A549 (cell line): ENCODE measurements around the gene GARNL3. TPM values are rescaled to one million over a fixed set of nuclear protein-coding genes. Genes with fewer than 3 reads are reported as not detected.

Experiments
- ATAC-seq, 2 experiments: fragments of 200-7000 bp in 1 of 2; fragments of >200 bp in 1 of 2; cut with Nextera tagmentation in 1 of 2; cut with Tn5 transposase in 1 of 2; 3 replicates each; pipeline versions ENCODE4 v1.8.0 to v1.9.1; 2018 to 2020; ENCODE audit warnings: mild to moderate bottlenecking in 1 of 2, moderate library complexity in 1 of 2
- CTCF ChIA-PET: fragments of 300-600 bp; sonication (Branson Sonifier 250); formaldehyde crosslinking; extraction: SDS; loops from one replicate; lab custom pipeline; 2021; ENCODE audit warnings: antibody characterized with exemption, inconsistent platforms; lab: Yijun Ruan, JAX
- POLR2A ChIA-PET: fragments of 350-600 bp; formaldehyde crosslinking; extraction: SDS; loops from one replicate; lab custom pipeline; 2021; ENCODE audit warnings: antibody characterized with exemption, inconsistent platforms; lab: Yijun Ruan, JAX
- DNase-seq, 2 experiments: peaks; one replicate each; pipeline versions ENCODE4 v3.0.0 to v3.0.0-alpha.2; 2011 to 2016; ENCODE audit warnings: low read depth in 1 of 2, low spot score in 1 of 2
- FAIRE-seq: peaks from 2 replicates; lab custom pipeline; 2011; peaks lifted over from hg19 to GRCh38; lab: Jason Lieb, UNC
- H3K27ac ChIP-seq, 2 experiments: fragments of >200 bp; sonication (Bioruptor Twin); formaldehyde crosslinking; 3 replicates each; pipeline ENCODE4 v1.5.1; 2016 to 2017
- H3K4me1 ChIP-seq: fragments of >200 bp; sonication (Bioruptor Twin); formaldehyde crosslinking; 3 replicates; pipeline ENCODE4 v1.6.1; 2016
- H3K4me2 ChIP-seq: fragments of >200 bp; sonication (Bioruptor Twin); formaldehyde crosslinking; 3 replicates; pipeline ENCODE4 v1.6.1; 2016
- H3K4me3 ChIP-seq: fragments of >200 bp; sonication (Bioruptor Twin); formaldehyde crosslinking; 3 replicates; pipeline ENCODE4 v1.5.1; 2016
- H3K9me3 ChIP-seq: fragments of >200 bp; sonication (Bioruptor Twin); formaldehyde crosslinking; 3 replicates; pipeline ENCODE4 v1.6.1; 2016
- ATOH8 ChIP-seq: fragments of 250-450 bp; sonication (Bioruptor Pico); IDR thresholded peaks from 2 replicates; pipeline ENCODE4 v1.5.0; 2020; ENCODE audit warnings: low read depth, mild to moderate bottlenecking, moderate library complexity
- CBX2 ChIP-seq: fragments of 200-600 bp; sonication (generic); IDR thresholded peaks from 2 replicates; pipeline ENCODE4 v1.6.1; 2016; ENCODE audit warnings: low read depth, mild to moderate bottlenecking, borderline replicate concordance
- CBX8 ChIP-seq: fragments of 200-600 bp; sonication (generic); IDR thresholded peaks from 2 replicates; pipeline ENCODE4 v1.6.1; 2016
- CHD4 ChIP-seq: fragments of 200-600 bp; sonication (generic); IDR thresholded peaks from 2 replicates; pipeline ENCODE4 v1.6.1; 2016; ENCODE audit warnings: antibody characterized with exemption, mild to moderate bottlenecking, borderline replicate concordance
- EHF ChIP-seq: fragments of 250-450 bp; sonication (Bioruptor Pico); IDR thresholded peaks from 2 replicates; pipeline ENCODE4 v1.5.0; 2020; ENCODE audit warnings: mild to moderate bottlenecking
- ESRRA ChIP-seq: fragments of 150-350 bp; IDR thresholded peaks from 2 replicates; pipeline ENCODE4 v1.6.1; 2014; ENCODE audit warnings: mild to moderate bottlenecking, low read length, borderline replicate concordance
- FOSL2 ChIP-seq, 2 experiments: fragments of 450-650 bp in 1 of 2; fragments of >200 bp in 1 of 2; sonication (Bioruptor Twin) in 1 of 2; formaldehyde crosslinking; IDR thresholded peaks; 2 replicates each; pipeline versions ENCODE4 v1.5.0 to v1.6.1; 2016 to 2020; ENCODE audit warnings: mild to moderate bottlenecking in 1 of 2, moderate library complexity in 1 of 2
- FOXS1 ChIP-seq: fragments of 250-450 bp; sonication (Bioruptor Pico); IDR thresholded peaks from 2 replicates; pipeline ENCODE4 v1.5.0; 2020; ENCODE audit warnings: mild to moderate bottlenecking, moderate library complexity
- GATA3 ChIP-seq: IDR thresholded peaks from 2 replicates; pipeline ENCODE4 v1.6.1; 2012; ENCODE audit warnings: borderline replicate concordance
- HDAC2 ChIP-seq: fragments of 200-600 bp; sonication (generic); IDR thresholded peaks from 2 replicates; pipeline ENCODE4 v1.6.1; 2016
- HOXA7 ChIP-seq: fragments of 250-450 bp; sonication (Bioruptor Pico); IDR thresholded peaks from 2 replicates; pipeline ENCODE4 v1.5.0; 2020; ENCODE audit warnings: mild to moderate bottlenecking, moderate library complexity
- JUN ChIP-seq, 2 experiments: fragments of >200 bp; sonication (Bioruptor Twin); formaldehyde crosslinking; IDR thresholded peaks; 2 replicates in 1 of 2; 3 replicates in 1 of 2; pipeline ENCODE4 v1.6.1; 2016 to 2017
- JUNB ChIP-seq: fragments of >200 bp; sonication (Bioruptor Twin); formaldehyde crosslinking; IDR thresholded peaks from 2 replicates; pipeline ENCODE4 v1.6.1; 2016
- KDM1A ChIP-seq: fragments of 200-600 bp; sonication (generic); IDR thresholded peaks from 2 replicates; pipeline ENCODE4 v1.6.1; 2016; ENCODE audit warnings: low read depth, mild to moderate bottlenecking
- MYC ChIP-seq: IDR thresholded peaks from 2 replicates; pipeline ENCODE4 v1.6.1; 2012; ENCODE audit warnings: mild to moderate bottlenecking, inconsistent platforms, low read length, improper control_type of control experiment, borderline replicate concordance
- POLR2A ChIP-seq: IDR thresholded peaks from 2 replicates; pipeline ENCODE4 v1.6.1; 2012; ENCODE audit warnings: mild to moderate bottlenecking, low read length
- POLR2AphosphoS2 ChIP-seq: conservative IDR thresholded peaks from 2 replicates; pipeline ENCODE4 v1.6.1; 2012; ENCODE audit warnings: low read length, improper control_type of control experiment, inconsistent platforms
- RAD21 ChIP-seq, 2 experiments: fragments of >200 bp in 1 of 2; sonication (Bioruptor Twin) in 1 of 2; formaldehyde crosslinking in 1 of 2; IDR thresholded peaks in 1 of 2; conservative IDR thresholded peaks in 1 of 2; 2 replicates in 1 of 2; 3 replicates in 1 of 2; pipeline ENCODE4 v1.6.1; 2012 to 2018; ENCODE audit warnings: inconsistent platforms in 1 of 2
- RCOR1 ChIP-seq: fragments of 150-350 bp; IDR thresholded peaks from 2 replicates; pipeline ENCODE4 v1.6.1; 2014; ENCODE audit warnings: antibody characterized with exemption, low read length, low read depth
- SREBF2 ChIP-seq: fragments of 450-650 bp; IDR thresholded peaks from 2 replicates; pipeline ENCODE4 v1.6.1; 2014; ENCODE audit warnings: mild to moderate bottlenecking, moderate library complexity
- TFCP2L1 ChIP-seq: fragments of 250-450 bp; sonication (Bioruptor Pico); IDR thresholded peaks from 2 replicates; pipeline ENCODE4 v1.5.0; 2021; ENCODE audit warnings: mild to moderate bottlenecking
- ZFP36 ChIP-seq: fragments of 450-650 bp; IDR thresholded peaks from 2 replicates; pipeline ENCODE4 v1.6.1; 2014; ENCODE audit warnings: borderline replicate concordance; ENCODE audit not compliant: partially characterized antibody
- ZSCAN20 ChIP-seq: fragments of 250-450 bp; sonication (Bioruptor Pico); IDR thresholded peaks from 2 replicates; pipeline ENCODE4 v1.8.0; 2022; ENCODE audit warnings: mild to moderate bottlenecking, moderate library complexity
- WGBS: methylation state at CpG from one replicate; pipeline ENCODE4 v1.1.6; 2017; ENCODE audit errors: missing lambda C conversion rate; 5-methylcytosine and 5-hydroxymethylcytosine counted together
- polyA plus RNA-seq, 4 experiments: library from polyadenylated mRNA; depleted of rRNA in 3 of 4; stranded (reverse); fragments of >200 nt; fragmentation: RNase III in 1 of 4; extraction: RNeasy Plus Mini Kit Qiagen cat#74134 plus additional on column Dnase treatment in 1 of 4; gene quantifications; 2 replicates in 3 of 4; 3 replicates in 1 of 4; pipeline ENCODE4 v1.2.3, GENCODE V29; 2011 to 2017
- TF ChIP-seq, protein P1 (sequence below): IDR thresholded peaks from 2 replicates; pipeline ENCODE4 v1.6.1; 2012
- TF ChIP-seq, protein P2 (sequence below): fragments of 150-350 bp; IDR thresholded peaks from 2 replicates; pipeline ENCODE4 v1.6.1; 2014; ENCODE audit warnings: low read depth, mild to moderate bottlenecking, low read length

The GARNL3 gene
- polyA plus RNA-seq, 2 of the 4 experiments (the other 2 are of a cell fraction), result 2.9 to 5.1 TPM

DNA sequence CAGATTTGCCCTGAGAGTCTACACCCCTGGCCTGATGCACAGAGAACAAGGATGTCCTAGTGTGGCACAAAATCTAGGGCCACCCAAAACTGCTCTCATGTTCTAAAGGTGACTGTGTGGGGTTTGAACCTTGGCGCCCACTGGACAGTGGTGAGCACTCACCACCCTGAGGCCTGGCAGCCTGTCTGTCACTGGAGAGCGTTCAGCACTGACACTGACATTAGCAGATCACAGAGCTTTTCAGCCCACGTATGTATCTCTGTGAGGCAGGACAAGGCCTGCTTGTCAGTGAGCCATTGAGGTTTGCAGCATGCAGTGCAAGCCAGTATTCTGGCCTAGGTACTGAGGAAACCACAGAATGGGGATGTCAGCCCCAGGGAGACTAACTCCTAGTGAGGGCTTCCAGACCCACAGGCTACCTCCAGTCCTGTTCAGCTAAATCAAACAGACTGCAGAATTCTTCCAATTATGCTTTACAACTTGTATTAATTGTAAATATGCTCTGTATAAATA is 93.5 kb downstream of the GARNL3 start:
- 95% methylated on average over 3 of the region's 3 CpGs for WGBS
- no peak for TF ChIP-seq MYC
- TF ChIP-seq CBX2, result no peak
- no peak for TF ChIP-seq KDM1A
- no peak for TF ChIP-seq TFCP2L1
- TF ChIP-seq JUN (IDR thresholded peaks at IDR 0.05), result no peak
- TF ChIP-seq HDAC2, result no peak
- H3K4me2 ChIP-seq, result no peak overlapping the region
- ChIA-PET POLR2A (no interaction called here), CTCF (interaction anchor here (0.9 to 1.6 kb wide), 5 partner anchors 12 to 221 kb away, joined by 3 to 6 read pairs (median 3); no protein-coding TSS in a partner anchor)
- no peak overlapping the region for H3K4me3 ChIP-seq
- H3K9me3 ChIP-seq, result no peaks in the 10 kb centered on the region
- ATAC-seq (no peak), DNase-seq (no peak), FAIRE-seq (no peak)
- H3K4me1 ChIP-seq, result no peaks in the 10 kb centered on the region
- no peak overlapping the region for H3K27ac ChIP-seq

- 100% methylated on average over 3 of the region's 3 CpGs for WGBS
- ChIA-PET POLR2A (no interaction called here), CTCF (interaction anchor here (0.6 to 2.9 kb wide), 8 partner anchors 9 to 222 kb away, joined by 3 to 13 read pairs (median 4); no protein-coding TSS in a partner anchor)
- H3K4me2 ChIP-seq, result no peak overlapping the region
- DNase-seq, result no peak
- no peaks in the 10 kb centered on the region for H3K4me1 ChIP-seq
- no peaks in the 10 kb centered on the region for H3K9me3 ChIP-seq
- FAIRE-seq, result no peak
- TF ChIP-seq POLR2AphosphoS2, result no peak
- no peak for TF ChIP-seq RAD21 (conservative IDR thresholded peaks at IDR 0.05 in 1 of 2, IDR thresholded peaks at IDR 0.05 in 1 of 2)
- no peak for TF ChIP-seq ZFP36
- TF ChIP-seq ZSCAN20 (CRISPR knock-in tag), result no peak
- TF ChIP-seq ATOH8 (CRISPR knock-in tag), result no peak
- TF ChIP-seq JUN (IDR thresholded peaks at IDR 0.05), result no peak
- no peak for TF ChIP-seq FOSL2 (IDR thresholded peaks at IDR 0.05)
- no peak for TF ChIP-seq FOSL2 (CRISPR knock-in tag; IDR thresholded peaks at IDR 0.05)
- TF ChIP-seq FOXS1, result no peak
- TF ChIP-seq ESRRA, result no peak
- ATAC-seq, result no peak
- H3K4me3 ChIP-seq, result no peak overlapping the region
- H3K27ac ChIP-seq, result no peak overlapping the region
Observed at GRCh38 chr9:127358770-127359169, 94.2 kb downstream of the GARNL3 start.

DNA sequence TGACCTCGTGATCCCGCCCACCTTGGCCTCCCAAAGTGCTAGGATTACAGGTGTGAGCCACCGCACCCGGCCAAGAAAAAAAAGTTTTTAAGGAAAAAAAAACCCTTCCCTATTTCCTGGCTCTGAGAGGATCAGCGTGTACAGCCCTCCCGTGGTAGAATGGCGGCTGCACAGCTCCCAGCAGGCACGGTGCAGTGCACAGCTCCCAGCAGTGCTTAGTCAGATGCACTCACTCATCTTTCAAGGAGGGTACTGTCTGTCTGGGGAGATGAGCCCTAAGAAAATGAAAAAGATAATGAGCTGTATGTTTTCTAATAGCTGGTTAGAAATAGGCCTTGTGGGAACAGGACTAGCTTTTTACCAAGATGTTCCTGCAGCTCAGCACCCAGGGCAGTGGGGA is 95.7 kb downstream of the GARNL3 start:
- no peak for TF ChIP-seq POLR2A
- no peak for TF ChIP-seq RCOR1
- TF ChIP-seq GATA3, result no peak
- no peak for TF ChIP-seq CHD4
- TF ChIP-seq, protein P1, sequence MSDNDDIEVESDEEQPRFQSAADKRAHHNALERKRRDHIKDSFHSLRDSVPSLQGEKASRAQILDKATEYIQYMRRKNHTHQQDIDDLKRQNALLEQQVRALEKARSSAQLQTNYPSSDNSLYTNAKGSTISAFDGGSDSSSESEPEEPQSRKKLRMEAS, result no peak
- no peak for TF ChIP-seq EHF (CRISPR knock-in tag)
- TF ChIP-seq JUNB, result no peak
- TF ChIP-seq, protein P2, sequence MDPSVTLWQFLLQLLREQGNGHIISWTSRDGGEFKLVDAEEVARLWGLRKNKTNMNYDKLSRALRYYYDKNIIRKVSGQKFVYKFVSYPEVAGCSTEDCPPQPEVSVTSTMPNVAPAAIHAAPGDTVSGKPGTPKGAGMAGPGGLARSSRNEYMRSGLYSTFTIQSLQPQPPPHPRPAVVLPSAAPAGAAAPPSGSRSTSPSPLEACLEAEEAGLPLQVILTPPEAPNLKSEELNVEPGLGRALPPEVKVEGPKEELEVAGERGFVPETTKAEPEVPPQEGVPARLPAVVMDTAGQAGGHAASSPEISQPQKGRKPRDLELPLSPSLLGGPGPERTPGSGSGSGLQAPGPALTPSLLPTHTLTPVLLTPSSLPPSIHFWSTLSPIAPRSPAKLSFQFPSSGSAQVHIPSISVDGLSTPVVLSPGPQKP, result no peak
- TF ChIP-seq ZSCAN20 (CRISPR knock-in tag), result no peak
- no peak for TF ChIP-seq KDM1A
- no peak for TF ChIP-seq CBX8
- no peak for TF ChIP-seq SREBF2
- TF ChIP-seq HOXA7 (CRISPR knock-in tag), result no peak
- no peak for TF ChIP-seq RAD21 (conservative IDR thresholded peaks at IDR 0.05 in 1 of 2, IDR thresholded peaks at IDR 0.05 in 1 of 2)
- no peak for TF ChIP-seq CBX2
- FAIRE-seq (no peak), DNase-seq (no peak), ATAC-seq (no peak)
- Histone ChIP-seq H3K4me2 (no peak overlapping the region), H3K4me3 (no peak overlapping the region), H3K4me1 (no peaks in the 10 kb centered on the region), H3K9me3 (no peaks in the 10 kb centered on the region), H3K27ac (no peak overlapping the region)
- WGBS, result 91% methylated on average over 8 of the region's 8 CpGs
- ChIA-PET CTCF (interaction anchor here (0.7 to 2.9 kb wide), 13 partner anchors 10 to 147 kb away, joined by 3 to 20 read pairs (median 4); partner anchors contain the start of gene SLC2A8), POLR2A (no interaction called here)
